ENCODE measurements around the gene PALB2. TPM values are rescaled to one million over a fixed set of nuclear protein-coding genes. Genes with fewer than 3 reads are reported as not detected.
A peak's percentile ranks its signal among the peaks of the same experiment; 100 is the strongest.

The PALB2 gene
- total RNA-seq (4.3 and 6.6 TPM in 2 replicates), polyA plus RNA-seq (2.6 and 4.5 TPM in 2 replicates)

- Histone ChIP-seq H2AFZ (peak within 1 kb of the TSS; percentile 83), H4K20me1 (ENCODE audit: insufficient read depth, poor library complexity, severe bottlenecking) (no peaks in the 10 kb centered on the region), H3K9me3 (ENCODE audit: low read depth) (no peaks in the 10 kb centered on the region), H3K27me3 (no peaks in the 10 kb centered on the region), H3K36me3 (replicated peaks; ENCODE audit: insufficient read depth, low read depth) (no peaks in the 10 kb centered on the region), H3K4me2 (peak within 1 kb of the TSS; percentile 80), H3K4me1 (ENCODE audit: insufficient read depth) (no peaks in the 10 kb centered on the region), H3K4me3 (peak within 1 kb of the TSS; percentile 67), H3K79me2 (peaks cover 32% of the 10 kb centered on the region), H3K27ac (peak within 1 kb of the TSS; percentile 91), H3K9me2 (replicated peaks; ENCODE audit: insufficient read depth) (no peaks in the 10 kb centered on the region)
- peak; percentile 92 for DNase-seq (ENCODE audit: low spot score)
- TF ChIP-seq EZH2 (IDR thresholded peaks at IDR 0.05; ENCODE audit: borderline replicate concordance) (no peak), CTCF (IDR thresholded peaks at IDR 0.05; ENCODE audit: poor library complexity) (no peak), EZH2phosphoT487 (IDR thresholded peaks at IDR 0.05; ENCODE audit: low read depth, severe bottlenecking, unreplicated experiment) (no peak)
- 55% methylated on average over 64 of the region's 64 CpGs for WGBS (ENCODE audit: low lambda C conversion rate, missing lambda C conversion rate)
Measured at GRCh38 chr16:23640931-23641765, at the start of gene PALB2, which contains the start of gene DCTN5. Gene PALB2 (minus strand): TSS chr16:23641310. CDS start chr16:23641157, 153 bp downstream. Gene DCTN5 (plus strand): TSS chr16:23641466. CDS start chr16:23641543, 77 bp downstream.

- Histone ChIP-seq H3K79me2 (peaks cover 3% of the 10 kb centered on the region), H3K27me3 (no peaks in the 10 kb centered on the region), H4K20me1 (ENCODE audit: insufficient read depth, poor library complexity, severe bottlenecking) (no peaks in the 10 kb centered on the region), H3K4me2 (no peak overlapping the region), H3K4me3 (no peak overlapping the region), H3K9me3 (ENCODE audit: low read depth) (no peaks in the 10 kb centered on the region), H3K9me2 (replicated peaks; ENCODE audit: insufficient read depth) (no peaks in the 10 kb centered on the region), H3K27ac (no peak overlapping the region), H3K36me3 (replicated peaks; ENCODE audit: insufficient read depth, low read depth) (no peaks in the 10 kb centered on the region), H2AFZ (no peak overlapping the region), H3K4me1 (ENCODE audit: insufficient read depth) (no peaks in the 10 kb centered on the region)
- no peak for DNase-seq (ENCODE audit: low spot score)
- WGBS (ENCODE audit: low lambda C conversion rate, missing lambda C conversion rate): 98% methylated on average over 36 of the region's 36 CpGs
- TF ChIP-seq CTCF (IDR thresholded peaks at IDR 0.05; ENCODE audit: poor library complexity): no peak
Measured at GRCh38 chr16:23689442-23690187, 48.5 kb upstream of the PALB2 start.

DNA sequence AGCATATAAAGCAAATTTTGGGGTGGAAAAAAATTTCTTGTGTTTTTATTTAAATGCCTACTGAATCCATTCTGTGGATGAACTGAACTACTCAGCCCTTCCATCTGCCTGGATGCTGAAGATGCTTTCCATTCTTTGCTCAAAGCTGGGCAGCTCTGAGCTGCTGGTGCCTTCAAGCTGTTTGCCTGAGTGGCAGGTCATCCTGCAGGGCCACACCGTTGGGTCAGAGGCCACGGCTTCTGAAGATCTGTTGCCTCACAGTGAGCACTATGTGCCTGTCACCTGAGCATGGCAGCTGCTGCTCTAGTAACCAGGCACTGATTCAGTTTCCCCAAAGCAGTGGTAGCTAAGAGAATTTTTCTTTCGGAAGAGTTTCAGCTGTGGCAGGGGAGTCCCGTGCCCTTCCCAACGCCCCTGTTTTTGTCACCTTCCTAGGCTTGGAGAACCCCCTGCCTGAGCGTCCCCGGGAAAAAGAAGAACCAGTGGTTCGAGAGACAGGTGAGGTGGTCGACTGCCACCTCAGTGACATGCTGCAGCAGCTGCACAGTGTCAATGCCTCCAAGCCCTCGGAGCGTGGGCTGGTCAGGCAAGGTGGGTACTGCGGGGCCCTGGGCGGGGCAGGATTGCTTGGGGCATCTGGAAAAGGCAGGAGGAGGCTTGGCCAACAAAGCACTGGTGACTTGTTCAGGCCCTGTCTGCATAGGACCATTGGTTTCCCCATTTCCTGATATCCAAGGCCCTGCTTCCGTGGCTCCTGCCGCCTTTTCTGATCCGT is 46.1 kb upstream of the PALB2 start:
- TF ChIP-seq CTCF (IDR thresholded peaks at IDR 0.05; ENCODE audit: poor library complexity): no peak
- no peak for TF ChIP-seq EZH2 (IDR thresholded peaks at IDR 0.05; ENCODE audit: borderline replicate concordance)
- TF ChIP-seq EZH2phosphoT487 (IDR thresholded peaks at IDR 0.05; ENCODE audit: low read depth, severe bottlenecking, unreplicated experiment): no peak

More for the DNA sequence above, 46.1 kb upstream of the PALB2 start:
- 96% methylated on average over 16 of the region's 16 CpGs for WGBS (ENCODE audit: low lambda C conversion rate, missing lambda C conversion rate)
- no peaks in the 10 kb centered on the region for H3K9me3 ChIP-seq (ENCODE audit: low read depth)
- no peaks in the 10 kb centered on the region for H4K20me1 ChIP-seq (ENCODE audit: insufficient read depth, poor library complexity, severe bottlenecking)
- H3K9me2 ChIP-seq (replicated peaks; ENCODE audit: insufficient read depth): no peaks in the 10 kb centered on the region
- no peak for DNase-seq (ENCODE audit: low spot score)
- H3K4me2 ChIP-seq: no peak overlapping the region
- no peak overlapping the region for H3K27ac ChIP-seq
- no peak overlapping the region for H3K4me3 ChIP-seq
- no peak overlapping the region for H2AFZ ChIP-seq
- no peaks in the 10 kb centered on the region for H3K36me3 ChIP-seq (replicated peaks; ENCODE audit: insufficient read depth, low read depth)
- H3K27me3 ChIP-seq: no peaks in the 10 kb centered on the region
- no peaks in the 10 kb centered on the region for H3K4me1 ChIP-seq (ENCODE audit: insufficient read depth)
- H3K79me2 ChIP-seq: peaks cover 3% of the 10 kb centered on the region
